ENCODE data around the gene FNDC5. TPM values are rescaled to one million over a fixed set of nuclear protein-coding genes. Genes with fewer than 3 reads are reported as not detected.

FNDC5 gene
- total RNA-seq: not detected
- polyA plus RNA-seq (2013, experiment 1 of 2): 0.63 TPM
- polyA plus RNA-seq (2013, experiment 2 of 2): 5.0 TPM
- 0 to 0.57 (median 0) reads per million in 172 experiments for total RNA-seq

GRCh38 chr1:32870615-32871363 is at the start of gene FNDC5:
Gene FNDC5 (minus strand): TSS chr1:32870912.
- peak in 1 of 14 experiments; percentile 13 for DNase-seq
- ATAC-seq (ENCODE audit: poor library complexity): peak; percentile 24
- POLR2A ChIA-PET: no interaction called here
- CTCF ChIA-PET: interaction anchor here (1.6 kb wide), 1 partner anchor 159 kb away, joined by 9 read pairs; no protein-coding TSS in a partner anchor
- Mint-ChIP-seq H3K4me3 (peak within 1 kb of the TSS; percentile 52), H3K36me3 (ENCODE audit: low read depth) (no peaks in the 10 kb centered on the region), H3K4me1 (ENCODE audit: low read depth) (peaks cover 15% of the 10 kb centered on the region), H3K27ac (no peak within 1 kb of the TSS), H3K27me3 (peaks cover 65% of the 10 kb centered on the region), H3K9me3 (no peaks in the 10 kb centered on the region)
- Histone ChIP-seq H3K9me3 (ENCODE audit: control insufficient read depth in 1 of 2, insufficient read depth in 1 of 2, low read length in 2 of 2) (no peaks in the 10 kb centered on the region), H3K4me1 (ENCODE audit: insufficient read depth, low read length) (peaks cover 19% of the 10 kb centered on the region), H3K27me3 (ENCODE audit: control insufficient read depth in 1 of 2, insufficient read depth in 2 of 2, low read length in 2 of 2) (peaks cover 29 to 39% of the 10 kb centered on the region in 2 experiments), H3K27ac (ENCODE audit: low read depth in 1 of 2, low read length in 2 of 2) (no peak within 1 kb of the TSS), H3K36me3 (ENCODE audit: insufficient read depth, low read length) (no peaks in the 10 kb centered on the region), H3K4me3 (ENCODE audit: low read length) (peak within 1 kb of the TSS; percentile 20)
- no peak for TF ChIP-seq CTCF (IDR thresholded peaks at IDR 0.05)
- intact Hi-C loops (cut with DNase I, micrococcal nuclease): no loop called here

- ChIA-PET POLR2A (no interaction called here), CTCF (no interaction called here)
- Mint-ChIP-seq H3K27ac (no peak overlapping the region), H3K4me1 (ENCODE audit: low read depth) (peaks cover 12% of the 10 kb centered on the region), H3K4me3 (no peak overlapping the region), H3K27me3 (peaks cover 70% of the 10 kb centered on the region), H3K36me3 (ENCODE audit: low read depth) (no peaks in the 10 kb centered on the region), H3K9me3 (no peaks in the 10 kb centered on the region)
- H3K4me3 ChIP-seq (ENCODE audit: low read length): no peak overlapping the region
- no peak overlapping the region for H3K27ac ChIP-seq (ENCODE audit: low read depth in 1 of 2, low read length in 2 of 2)
- peaks cover 16% of the 10 kb centered on the region for H3K4me1 ChIP-seq (ENCODE audit: insufficient read depth, low read length)
- TF ChIP-seq CTCF (IDR thresholded peaks at IDR 0.05): no peak
- intact Hi-C loops (cut with DNase I, micrococcal nuclease): no loop called here
- no peaks in the 10 kb centered on the region for H3K36me3 ChIP-seq (ENCODE audit: insufficient read depth, low read length)
- peaks cover 39 to 51% of the 10 kb centered on the region in 2 experiments for H3K27me3 ChIP-seq (ENCODE audit: control insufficient read depth in 1 of 2, insufficient read depth in 2 of 2, low read length in 2 of 2)
- ATAC-seq (ENCODE audit: poor library complexity) (no peak), DNase-seq (no peak)
- peaks cover 0 to 6% of the 10 kb centered on the region in 2 experiments for H3K9me3 ChIP-seq (ENCODE audit: control insufficient read depth in 1 of 2, insufficient read depth in 1 of 2, low read length in 2 of 2)
These were observed 49.4 kb upstream of the FNDC5 start for GRCh38 chr1:32919811-32920733.

- TF ChIP-seq CTCF (IDR thresholded peaks at IDR 0.05): no peak
- DNase-seq (no peak), ATAC-seq (ENCODE audit: poor library complexity) (no peak)
- POLR2A ChIA-PET: no interaction called here
- H3K27me3 Mint-ChIP-seq: peaks cover 56% of the 10 kb centered on the region
- Histone ChIP-seq H3K27me3 (ENCODE audit: control insufficient read depth in 1 of 2, insufficient read depth in 2 of 2, low read length in 2 of 2) (peaks cover 22 to 32% of the 10 kb centered on the region in 2 experiments), H3K27ac (ENCODE audit: low read depth in 1 of 2, low read length in 2 of 2) (no peak overlapping the region), H3K4me3 (ENCODE audit: low read length) (no peak overlapping the region), H3K4me1 (ENCODE audit: insufficient read depth, low read length) (peaks cover 5% of the 10 kb centered on the region), H3K36me3 (ENCODE audit: insufficient read depth, low read length) (no peaks in the 10 kb centered on the region), H3K9me3 (ENCODE audit: control insufficient read depth in 1 of 2, insufficient read depth in 1 of 2, low read length in 2 of 2) (no peaks in the 10 kb centered on the region)
- H3K27ac Mint-ChIP-seq: no peak overlapping the region
- no peaks in the 10 kb centered on the region for H3K36me3 Mint-ChIP-seq (ENCODE audit: low read depth)
- no peaks in the 10 kb centered on the region for H3K9me3 Mint-ChIP-seq
- CTCF ChIA-PET: no interaction called here
- H3K4me3 Mint-ChIP-seq: no peak overlapping the region
- no peaks in the 10 kb centered on the region for H3K4me1 Mint-ChIP-seq (ENCODE audit: low read depth)
- intact Hi-C loops (cut with DNase I, micrococcal nuclease): no loop called here
These were observed 47.5 kb upstream of the FNDC5 start for GRCh38 chr1:32918179-32918578.

All from CD4-positive, alpha-beta T cell (primary cell).